COLO829 (cell line): ENCODE measurements around the gene RASGEF1C.

Source experiments
- DNase-seq: peaks from one replicate; pipeline ENCODE4 v3.0.0; 2012; ENCODE audit warnings: low spot score

Gene RASGEF1C

DNA sequence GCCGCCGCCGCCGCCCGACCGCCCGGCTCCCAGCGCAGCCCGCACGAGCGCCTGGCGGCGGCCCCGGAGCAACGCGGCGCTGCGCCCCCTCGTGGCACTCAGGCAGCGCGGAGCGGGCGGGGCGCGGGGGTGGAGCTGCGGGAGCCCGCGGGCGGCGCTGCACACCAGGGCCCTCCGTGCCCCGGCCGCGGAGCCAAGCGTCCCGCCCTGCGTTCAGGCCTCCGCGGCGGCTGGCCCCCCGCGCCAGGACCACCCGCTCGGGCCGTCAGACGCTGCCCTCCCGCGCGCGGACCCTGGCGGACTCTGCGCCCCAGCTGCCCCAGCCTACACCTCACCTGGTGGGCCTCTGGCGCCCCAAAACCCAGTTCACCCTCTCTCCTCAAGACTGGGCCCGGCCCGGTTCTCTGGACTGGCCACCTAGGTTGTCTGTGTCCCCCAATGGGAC, at the start of gene RASGEF1C:
RASGEF1C (minus strand) TSS at position 75 of the 445 bp plus-strand sequence. CDS start 71,159 bp downstream, outside the sequence.
- DNase-seq = peak; percentile 9

DNA sequence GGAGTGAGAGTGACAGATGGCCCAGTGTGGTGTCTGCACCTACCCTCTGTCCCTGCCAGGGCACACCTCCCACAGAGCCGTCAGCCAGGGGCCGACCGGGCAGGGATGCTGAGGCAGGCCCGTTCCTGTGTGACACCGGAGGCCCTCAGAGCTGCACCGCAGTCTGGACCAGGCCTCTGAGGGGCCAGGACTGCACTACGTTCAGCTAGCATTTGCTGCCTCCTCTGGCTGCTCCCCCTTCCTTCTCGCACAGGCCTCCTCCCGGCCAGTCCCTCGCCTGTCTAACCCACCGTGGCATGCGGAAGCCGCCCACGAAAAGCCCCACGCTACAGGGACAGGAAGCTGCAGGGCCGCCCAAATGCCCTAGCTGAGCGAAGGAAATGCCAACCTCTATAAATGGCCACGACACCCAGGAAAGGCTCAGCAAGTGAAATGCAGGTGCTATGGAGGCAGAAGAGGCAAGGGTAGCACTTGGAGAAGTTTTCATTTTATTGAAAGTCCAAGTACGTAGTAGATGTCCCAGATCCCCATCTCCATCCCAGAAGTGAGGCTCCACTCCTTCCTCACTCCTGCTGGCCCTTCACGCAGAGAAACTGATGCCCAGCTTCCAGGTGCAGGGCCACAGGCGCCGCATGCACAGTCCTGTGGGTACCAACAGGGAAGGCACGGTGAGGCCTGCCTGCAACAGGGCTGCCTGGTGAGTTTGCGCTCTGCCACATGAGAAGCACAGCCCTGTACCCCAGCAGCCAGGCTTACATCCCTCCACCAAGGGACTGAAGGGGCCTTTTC, 44.2 kb upstream of the RASGEF1C start:
- no peak for DNase-seq

DNA sequence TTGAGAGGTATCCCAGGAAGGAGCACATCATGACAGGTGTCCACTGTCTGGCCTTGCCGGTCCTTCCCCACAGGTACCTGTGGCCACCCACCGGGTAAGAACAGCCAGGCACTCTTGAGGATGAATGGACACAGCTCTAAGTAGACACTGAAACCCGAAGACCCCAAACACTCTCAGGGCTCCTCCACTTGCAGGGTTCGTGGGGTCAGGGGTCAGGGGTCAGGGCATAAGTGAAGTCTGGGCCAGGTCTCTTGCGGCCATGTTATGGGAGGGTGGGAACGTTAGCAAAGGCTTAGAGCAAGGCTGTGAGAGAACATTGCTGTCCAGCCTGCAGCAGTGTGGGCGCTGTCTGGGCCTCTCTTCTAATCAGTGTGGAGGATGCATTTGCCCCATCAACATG, 42.9 kb upstream of the RASGEF1C start:
- no peak for DNase-seq

DNA sequence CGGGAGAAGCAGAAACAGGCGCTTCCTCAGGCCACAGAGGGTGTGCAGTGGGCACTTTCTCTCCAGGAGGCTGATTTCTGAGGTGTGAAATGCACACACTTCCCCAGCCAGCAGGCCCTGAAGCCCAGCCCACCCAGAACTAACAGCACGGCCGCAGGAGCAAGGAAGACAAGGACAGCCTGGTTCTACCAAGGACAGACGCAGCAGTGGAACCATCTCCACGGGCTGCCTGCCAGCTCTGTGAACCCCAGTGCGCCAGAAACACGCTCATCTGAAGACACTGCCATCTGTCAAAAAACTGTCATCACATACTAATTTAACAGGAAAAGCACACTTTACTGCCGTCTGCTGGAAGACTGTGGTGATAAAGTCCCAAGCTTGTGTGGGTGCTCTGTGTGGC, 42.1 kb upstream of the RASGEF1C start:
- DNase-seq = no peak

DNA sequence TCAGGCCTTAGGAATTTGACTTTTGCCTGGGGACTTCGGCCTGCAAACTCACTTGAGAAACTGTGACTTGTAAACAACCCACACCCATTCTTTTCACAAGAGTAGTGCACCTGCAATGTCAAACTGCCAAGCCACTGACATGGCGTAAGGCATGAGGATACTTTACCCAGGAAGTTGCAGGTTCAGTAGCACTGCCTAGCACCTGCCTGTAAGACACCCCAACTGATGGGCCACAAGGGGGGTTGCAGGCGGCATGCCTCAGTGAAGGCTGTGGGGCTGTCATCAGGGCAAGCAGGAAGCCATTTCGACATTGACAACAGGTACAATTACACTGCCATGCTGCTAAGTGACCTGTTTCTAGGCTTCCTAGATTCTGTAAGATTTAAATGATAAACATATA, 41.3 kb upstream of the RASGEF1C start:
- DNase-seq = no peak

DNA sequence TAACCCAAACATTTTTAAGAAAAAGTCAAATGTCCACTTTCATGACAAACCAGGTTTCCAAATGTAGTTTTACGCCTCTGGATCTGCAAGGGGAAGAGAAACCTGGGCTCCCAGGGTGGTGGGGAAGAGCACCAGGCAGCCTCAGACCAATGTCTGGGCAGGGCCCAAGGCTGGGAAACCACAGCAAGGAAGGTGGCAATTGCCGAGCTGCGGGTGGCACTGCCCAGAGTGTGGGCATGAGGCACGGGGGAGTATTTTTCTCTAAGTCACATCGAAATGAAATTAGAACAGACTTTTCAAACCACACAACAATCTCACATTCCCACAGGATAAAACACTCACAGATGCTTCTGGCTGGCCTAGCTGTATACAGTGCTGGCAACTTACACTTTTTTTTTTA, 32.6 kb upstream of the RASGEF1C start:
- no peak for DNase-seq

DNA sequence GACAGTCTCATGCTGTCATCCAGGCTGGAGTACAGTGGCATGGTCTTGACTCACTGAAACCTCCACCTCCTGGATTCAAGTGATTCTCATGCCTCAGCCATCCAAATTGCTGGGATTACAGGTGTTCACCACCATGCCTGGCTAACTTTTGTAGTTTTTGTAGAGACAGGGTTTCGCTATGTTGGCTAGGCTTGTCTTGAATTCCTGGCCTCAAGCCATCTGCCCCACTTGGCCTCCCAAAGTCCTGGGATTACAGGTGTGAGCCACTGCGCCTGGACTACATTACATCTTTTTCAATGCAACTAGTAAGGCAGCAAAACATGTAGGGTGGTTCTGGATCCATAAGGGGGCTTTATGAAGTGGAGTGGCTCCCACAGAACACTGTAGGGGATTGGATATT, 29.6 kb upstream of the RASGEF1C start:
- DNase-seq = no peak

DNA sequence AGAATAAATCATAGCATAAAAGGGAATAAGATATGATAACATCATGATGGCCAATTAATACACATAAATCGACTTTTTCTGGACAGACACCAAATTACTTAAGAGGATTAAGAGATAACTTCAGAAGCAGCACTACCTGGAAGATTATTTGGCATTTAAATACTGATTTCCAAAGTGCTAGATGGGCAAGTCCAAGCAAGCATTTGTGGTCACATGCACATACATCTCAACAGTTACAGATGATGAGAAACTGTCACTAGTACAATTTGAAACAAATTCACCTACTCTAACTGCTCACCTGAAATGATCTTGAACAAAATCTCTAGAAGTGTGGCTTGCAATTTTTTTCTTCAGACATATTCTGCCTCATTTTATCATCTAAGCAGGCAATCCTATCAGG, 26.8 kb upstream of the RASGEF1C start:
- DNase-seq = no peak

DNA sequence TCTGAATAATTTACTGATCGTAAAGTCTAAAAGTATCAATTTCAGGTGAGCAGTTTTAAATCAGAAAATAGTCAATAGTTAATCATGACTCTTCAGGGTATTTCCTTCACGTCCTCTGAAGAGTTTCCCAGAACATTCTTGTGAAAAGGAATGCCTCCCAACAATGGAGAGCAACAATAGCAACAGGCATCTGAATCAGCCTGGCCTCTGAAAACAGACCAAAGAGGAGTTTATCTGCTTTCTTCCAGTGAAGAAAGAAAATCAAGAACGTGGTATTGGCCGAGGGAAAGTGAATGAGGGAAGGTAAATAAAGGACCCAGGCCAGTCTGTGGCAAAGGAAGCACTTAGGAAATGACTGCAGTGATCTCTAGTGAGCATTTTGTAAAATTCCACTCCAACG, 26.1 kb upstream of the RASGEF1C start:
- no peak for DNase-seq

DNA sequence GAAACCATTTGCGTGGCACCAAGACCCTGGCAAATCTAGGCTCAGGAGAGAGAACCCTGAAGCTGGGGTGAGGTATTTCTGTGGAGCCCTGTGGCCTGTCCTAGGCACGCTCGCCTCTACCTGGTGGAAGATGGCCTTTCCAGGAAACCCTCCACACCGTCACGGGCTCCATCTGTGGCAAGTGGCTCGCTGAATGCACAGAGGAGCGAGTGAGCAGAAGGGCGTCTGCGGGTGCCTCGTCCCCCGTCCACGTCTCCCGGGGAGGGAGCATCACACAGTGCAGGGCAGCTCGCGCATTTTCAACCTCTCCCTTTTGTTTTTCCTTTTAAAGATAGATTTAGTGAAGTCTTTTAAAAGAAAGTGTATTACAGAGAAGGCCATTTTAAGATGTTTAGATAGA, 25.3 kb upstream of the RASGEF1C start:
- DNase-seq = no peak

DNA sequence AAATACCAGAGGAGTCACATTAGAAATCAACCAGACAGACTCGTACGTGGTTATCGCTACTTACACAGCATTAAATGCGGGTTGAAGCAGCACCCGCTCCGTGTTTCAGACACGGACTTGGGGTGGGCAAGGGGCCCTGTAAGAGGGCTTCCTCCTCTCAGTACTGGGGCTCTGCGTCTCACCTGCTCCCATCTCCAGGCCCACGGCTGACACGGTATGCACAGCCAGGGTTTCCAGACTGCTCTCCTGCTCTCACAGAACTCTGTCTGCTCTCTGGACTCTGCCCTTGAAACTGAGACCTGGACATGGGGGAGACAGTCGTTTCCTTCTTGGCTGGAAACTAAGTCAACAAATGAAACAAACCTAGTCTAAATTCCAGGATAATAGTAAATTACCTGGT, 24.7 kb upstream of the RASGEF1C start:
- DNase-seq = no peak

DNA sequence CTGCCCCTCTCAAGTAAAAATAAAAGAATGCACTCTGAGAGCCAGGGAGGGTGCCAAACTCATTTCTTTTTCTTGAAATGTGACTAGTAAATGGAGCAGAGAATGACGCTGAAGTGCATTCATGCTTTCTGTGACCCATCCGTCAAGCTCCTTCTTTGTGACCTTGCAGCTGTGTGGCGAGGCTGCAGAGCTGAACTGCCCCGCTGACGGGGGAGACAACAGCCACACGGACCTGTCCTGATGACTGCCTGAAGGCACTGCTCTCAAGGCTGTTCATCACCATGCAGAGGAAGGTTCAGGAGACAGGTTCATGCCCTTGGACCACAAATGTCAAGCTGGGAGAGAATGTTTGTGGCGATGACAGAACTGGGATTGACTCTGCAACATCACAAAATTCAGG, 21.0 kb upstream of the RASGEF1C start:
- DNase-seq = no peak

DNA sequence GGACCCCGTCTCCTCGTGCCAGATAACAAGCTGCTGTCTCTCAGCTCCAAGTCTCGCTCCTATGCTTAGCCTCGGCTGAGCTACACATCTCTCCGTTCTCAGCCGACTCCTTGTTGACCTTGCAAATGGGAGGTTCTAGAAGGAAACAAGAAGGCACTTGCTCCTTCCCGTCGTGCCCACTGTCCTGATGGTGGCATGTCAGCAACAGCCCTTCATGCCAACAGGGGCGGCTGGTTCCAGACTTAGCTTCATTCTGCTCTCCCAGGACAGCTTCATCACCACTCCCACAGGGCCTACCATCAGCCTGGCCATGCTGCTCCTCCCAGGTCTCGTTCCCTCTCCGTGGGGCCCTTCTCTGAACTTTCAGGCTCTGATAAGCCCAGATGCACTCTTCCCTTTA, 13.0 kb upstream of the RASGEF1C start:
- no peak for DNase-seq

DNA sequence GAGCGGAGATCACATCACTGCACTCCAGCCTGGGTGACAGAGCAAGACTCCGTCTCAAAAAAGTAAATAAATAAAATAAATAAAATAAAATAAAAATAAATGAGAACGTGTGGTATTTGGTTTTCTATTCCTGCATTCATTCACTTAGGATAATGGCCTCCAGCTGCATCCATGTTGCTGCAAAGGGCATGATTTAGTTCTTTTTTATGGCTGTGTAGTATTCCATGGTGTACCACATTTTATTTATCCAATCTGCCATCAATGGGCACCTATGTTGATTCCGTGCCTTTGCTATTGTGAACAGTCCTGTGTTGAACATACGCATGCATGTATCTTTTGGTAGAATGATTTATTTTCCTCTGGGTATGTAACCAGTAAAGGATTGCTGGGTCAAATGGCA, 8.8 kb upstream of the RASGEF1C start:
- no peak for DNase-seq

DNA sequence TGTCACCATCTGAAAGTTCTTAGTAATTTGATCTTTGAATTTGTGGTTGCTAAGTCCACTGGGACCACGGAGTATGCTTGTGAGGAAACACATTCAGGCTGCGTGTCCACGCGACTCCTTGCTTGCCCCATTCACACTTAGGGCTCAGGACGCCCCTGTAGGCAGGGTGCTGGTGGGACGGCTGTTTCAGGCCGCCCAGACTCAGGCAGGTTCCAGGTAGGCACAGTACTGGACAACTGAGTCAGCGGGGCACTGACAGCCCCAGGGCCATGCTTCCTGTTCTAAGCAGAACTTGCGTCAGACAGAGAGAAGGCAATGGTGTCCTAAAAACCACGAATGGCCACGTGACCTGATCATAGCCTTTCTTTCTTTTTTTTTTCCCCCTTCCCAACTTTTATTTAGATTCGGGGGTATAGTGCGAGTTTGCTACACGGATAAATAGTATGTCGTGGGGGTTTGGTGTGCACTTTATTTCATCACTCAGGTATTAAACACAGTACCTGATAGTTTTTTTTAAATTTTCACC, 7.7 kb upstream of the RASGEF1C start:
- no peak for DNase-seq

DNA sequence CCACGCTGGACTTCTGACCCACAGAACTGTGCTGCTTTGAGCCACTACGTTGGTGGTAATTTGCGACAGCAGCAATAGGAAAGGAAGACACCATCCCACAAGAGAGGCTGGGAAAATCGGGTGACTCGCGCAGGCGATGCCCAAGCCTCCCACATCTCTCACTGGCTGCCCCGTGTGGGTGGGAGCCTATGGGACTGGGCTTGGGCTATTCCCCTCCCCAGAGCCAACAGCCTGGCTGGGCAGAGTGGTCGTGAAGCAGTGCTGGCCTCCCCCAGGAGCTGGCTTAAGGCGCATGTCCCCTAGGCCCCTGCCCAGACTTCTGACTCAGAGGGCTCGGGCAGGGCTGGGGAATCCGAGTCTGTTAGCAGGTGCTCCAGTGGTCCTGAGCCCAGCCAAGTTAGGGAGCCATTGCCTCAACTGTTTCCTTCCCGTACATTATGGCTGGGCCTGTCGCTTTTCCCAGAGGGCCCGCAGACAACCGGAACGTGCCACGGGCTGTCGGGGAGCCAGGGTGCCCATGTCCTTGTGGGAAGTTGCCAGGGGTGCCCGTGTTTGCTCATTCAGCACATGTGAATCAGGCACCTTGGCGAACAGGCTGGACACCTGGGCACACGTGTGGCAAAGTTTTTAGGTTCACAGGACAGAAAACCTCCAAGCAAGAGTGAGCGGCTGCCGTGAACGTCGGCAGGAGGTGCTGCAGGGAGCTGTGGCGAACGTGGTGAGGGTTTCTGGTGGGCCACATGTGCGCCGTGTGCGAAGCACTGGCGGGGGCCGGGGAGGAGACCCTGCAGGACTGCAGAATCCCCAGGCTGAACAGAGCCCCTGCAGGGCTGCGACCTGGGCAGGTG, 7.0 kb upstream of the RASGEF1C start:
- DNase-seq = no peak

DNA sequence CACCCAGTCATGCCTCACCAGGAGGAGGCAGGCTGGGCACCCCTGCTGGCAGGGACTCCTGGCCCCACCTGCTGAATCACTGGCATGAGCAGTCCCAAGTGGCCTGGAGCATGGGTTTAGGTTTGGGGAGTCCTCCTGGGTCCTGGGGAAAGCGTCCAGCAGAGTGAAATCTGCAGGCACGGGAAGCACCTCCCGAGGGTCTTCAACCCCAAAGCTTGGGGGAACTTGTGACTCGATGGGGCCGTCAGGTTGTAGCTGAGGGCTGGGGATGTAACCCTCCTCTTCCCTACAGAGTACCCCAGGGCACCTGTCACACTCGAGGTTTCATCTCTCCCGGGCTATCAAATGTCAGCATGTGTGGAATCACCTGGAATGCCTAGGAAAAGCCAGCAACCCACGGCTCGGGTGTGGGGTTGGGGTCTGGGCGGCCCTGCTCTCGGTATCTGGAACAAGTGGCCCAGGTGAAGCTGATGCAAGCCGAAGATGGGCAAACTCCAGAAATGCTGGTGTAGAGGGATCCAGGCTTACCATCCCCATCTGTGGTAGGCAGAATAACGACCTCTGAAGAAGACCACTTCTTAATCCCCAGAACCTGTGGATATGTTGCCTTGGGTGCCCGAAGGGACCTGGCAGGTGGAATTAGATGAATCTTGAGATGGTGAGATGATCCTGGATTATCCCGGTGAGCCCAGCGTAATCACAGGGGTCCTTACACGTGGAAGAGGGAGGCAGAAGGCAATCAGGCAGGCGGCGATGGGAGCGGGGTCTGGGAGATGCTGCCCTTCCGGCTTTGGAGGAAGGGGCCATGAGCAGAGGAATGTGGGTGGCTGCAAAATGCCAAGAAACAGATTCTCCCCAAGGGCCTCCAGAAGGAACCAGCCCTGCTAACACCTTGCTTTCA, 6.1 kb upstream of the RASGEF1C start:
- no peak for DNase-seq

DNA sequence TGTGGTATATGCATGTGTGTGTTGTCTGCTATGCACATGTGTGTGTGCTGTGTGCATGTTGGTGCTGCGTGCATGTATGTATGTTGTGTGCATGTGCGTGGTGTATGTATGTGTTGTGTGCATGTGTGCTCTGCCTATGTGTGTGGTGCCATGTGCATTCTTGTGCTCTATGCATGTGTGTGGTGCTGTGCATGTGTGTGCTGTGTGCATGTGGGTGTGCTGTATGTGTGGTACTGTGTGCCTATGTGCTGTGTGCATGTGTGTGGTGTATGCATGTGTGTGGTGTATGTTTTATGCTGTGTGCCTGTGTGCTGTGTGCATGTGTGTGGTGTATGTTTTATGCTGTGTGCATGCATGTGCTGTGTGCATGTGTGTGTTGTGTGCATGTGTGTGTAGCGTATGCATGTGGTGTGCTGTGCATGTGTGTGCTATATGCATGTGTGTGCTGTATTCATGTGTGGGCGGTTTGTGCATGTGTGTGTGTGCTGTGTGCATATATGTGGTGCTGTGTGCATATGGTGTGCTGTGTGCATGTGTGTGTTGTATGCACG, 4.7 kb upstream of the RASGEF1C start:
- DNase-seq = no peak

DNA sequence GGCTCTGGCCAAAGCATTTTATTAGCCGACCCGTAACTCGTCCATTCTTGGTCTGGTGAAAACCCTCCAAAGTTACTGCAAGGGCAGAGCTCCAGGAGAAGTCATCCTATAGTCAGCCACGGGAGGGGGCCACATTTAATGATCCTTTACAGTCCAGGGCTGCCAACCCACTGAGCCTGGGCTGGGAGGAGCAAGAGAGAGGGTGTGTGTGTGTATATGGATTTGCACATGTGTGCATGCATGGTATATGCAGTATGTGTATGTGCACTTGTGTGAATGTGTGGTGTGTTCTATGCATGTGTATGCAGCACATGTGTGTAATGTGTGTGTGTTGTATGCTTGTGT, 4.2 kb upstream of the RASGEF1C start:
- no peak for DNase-seq

DNA sequence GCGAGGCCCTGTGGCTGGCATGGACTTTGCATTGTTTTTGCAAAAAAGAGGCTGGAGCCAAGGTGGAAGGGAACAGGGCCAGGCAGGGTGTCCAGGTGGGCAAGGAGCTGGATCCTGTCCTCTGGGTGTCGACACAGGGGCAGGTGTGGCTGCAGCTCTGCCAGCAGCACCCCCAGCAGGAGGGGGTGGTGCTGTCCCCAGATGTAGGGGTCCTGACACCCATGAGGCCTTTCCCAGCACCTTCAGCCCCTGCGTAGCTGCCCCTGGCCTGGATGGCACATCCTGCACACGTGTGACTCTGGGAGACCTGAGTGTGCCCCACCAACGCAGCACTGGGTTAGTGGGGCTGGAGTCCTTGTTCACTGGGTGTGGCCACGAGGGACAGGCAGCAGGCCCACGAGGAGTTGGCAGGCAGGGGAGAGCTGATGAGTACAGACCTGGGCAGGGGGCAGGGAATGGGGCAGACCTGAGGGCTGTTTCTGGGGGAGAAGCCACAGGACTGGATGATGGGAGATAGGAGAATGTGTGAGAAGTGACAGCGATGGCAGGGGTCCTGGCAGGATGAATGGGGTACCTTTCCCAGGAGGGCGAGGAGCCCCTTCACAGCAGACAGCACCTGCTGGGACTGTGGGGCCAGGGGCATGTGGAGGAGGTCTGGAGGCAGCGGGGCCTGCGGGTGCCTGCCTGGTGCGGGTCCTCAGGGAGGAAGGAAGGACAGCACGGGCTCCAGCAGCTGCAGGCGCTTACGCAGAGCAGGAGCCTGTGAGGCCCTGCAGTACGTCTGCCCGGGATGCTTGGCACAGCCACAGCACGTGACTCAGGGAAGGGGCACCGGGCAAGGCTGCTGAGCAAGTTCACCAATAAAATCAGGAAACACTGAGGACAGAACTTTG, 3.6 kb upstream of the RASGEF1C start:
- DNase-seq = no peak

DNA sequence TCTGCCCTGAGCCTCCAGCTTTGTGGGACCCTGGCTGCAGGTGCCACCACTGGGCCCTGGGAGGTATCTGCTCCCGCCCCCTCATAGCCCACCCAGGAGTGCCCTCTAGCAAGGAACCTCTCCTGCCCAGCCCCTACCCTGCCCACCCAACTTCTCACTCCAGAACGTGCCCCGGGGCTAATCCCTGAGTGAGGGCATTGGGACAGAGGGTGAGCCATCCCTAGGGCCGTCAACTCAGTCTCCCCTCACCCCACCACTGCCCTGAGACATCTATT, 2.7 kb upstream of the RASGEF1C start:
- DNase-seq = no peak
